CD4-positive, alpha-beta T cell treated with Interleukin-12 subunit alpha and Interleukin-12 subunit beta, for 1 hour (primary cell): ENCODE results near the gene CRYL1.

Experiments
- DNase-seq: peaks from one replicate; pipeline ENCODE4 v3.0.0-alpha.2; 2020

The CRYL1 gene

DNA sequence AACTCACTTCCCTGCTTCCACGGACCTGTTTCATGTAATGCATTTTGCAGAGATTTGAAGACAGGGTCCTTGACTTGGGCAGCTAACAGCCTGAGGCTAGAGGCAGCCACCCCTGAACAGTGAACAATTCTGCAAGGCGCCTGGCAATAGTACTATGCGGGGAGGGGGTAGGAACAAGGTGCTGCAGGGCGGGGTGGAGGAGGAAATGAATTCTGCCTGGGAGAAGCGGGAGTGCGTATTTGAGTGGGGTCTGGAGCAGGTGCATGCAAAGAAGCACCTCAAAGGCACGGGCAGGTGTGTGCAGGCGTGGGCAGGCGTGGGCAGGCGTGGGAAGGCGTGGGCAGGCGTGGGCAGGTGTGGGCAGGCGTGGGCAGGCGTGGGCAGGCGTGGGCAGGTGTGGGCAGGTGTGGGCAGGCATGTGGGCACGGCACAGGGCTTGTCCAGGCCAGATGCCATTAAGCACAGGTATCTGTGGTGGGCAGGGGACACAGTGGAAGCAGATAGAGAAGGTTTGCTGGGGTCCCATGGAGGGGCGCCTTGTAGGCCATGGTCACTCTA lies 163.1 kb downstream of the CRYL1 start:
- DNase-seq: no peak

GRCh38 chr13:20360835-20361412 lies 164.7 kb downstream of the CRYL1 start:
- DNase-seq: no peak

GRCh38 chr13:20360041-20360491 lies 165.6 kb downstream of the CRYL1 start:
- no peak for DNase-seq

- no peak for DNase-seq
These were observed 166.3 kb downstream of the CRYL1 start for GRCh38 chr13:20359335-20359734.

DNA sequence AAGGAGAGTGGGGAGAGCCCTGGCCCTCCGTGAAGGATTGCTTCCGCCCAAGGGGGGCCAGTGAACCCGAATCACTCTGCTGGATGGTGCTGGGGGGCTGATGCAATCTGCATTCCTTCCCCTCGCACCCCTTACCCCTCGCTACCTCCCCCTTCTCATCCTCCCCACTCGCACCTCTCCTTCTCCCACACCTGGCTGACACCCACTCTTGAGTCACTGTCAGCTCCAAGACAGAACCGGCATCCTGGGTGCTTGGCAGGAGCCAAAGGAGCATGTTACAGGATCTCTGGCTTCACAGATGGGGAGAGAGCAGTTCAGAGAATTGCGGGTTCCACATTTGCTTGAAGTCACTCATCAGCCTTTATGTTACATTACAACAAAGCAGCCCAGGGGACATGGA lies 167.6 kb downstream of the CRYL1 start:
- DNase-seq: no peak

GRCh38 chr13:20356444-20356843 lies 169.2 kb downstream of the CRYL1 start:
- no peak for DNase-seq

- DNase-seq: no peak
These were observed 170.9 kb downstream of the CRYL1 start for GRCh38 chr13:20354722-20355121.

DNA sequence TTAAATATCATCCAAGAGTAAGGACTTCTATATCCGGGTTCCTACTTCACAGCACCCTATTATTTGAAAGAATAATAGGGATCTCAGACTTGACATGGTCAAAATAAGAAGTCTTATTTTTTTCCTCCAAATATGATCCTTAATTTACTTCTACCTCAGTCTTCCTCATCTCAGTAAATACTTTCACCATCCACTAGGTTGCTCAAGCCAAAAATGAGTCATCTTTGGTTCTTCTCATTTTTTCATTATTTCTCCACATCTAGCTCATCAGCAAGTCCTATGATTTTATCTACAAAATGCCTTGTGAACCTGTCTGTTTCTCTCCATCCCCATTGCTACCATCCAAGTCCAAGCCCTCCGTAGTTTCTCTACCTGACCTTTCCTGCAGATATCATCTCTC lies 171.7 kb downstream of the CRYL1 start:
- no peak for DNase-seq
